ENCODE measurements around the gene DNAJC4.

The DNAJC4 gene

GRCh38 chr11:64220271-64220670 lies 10.1 kb upstream of the DNAJC4 start:
- no peak for DNase-seq (ENCODE audit: low spot score)
- H3K27ac ChIP-seq, result no peak overlapping the region
- TF ChIP-seq, protein P1, sequence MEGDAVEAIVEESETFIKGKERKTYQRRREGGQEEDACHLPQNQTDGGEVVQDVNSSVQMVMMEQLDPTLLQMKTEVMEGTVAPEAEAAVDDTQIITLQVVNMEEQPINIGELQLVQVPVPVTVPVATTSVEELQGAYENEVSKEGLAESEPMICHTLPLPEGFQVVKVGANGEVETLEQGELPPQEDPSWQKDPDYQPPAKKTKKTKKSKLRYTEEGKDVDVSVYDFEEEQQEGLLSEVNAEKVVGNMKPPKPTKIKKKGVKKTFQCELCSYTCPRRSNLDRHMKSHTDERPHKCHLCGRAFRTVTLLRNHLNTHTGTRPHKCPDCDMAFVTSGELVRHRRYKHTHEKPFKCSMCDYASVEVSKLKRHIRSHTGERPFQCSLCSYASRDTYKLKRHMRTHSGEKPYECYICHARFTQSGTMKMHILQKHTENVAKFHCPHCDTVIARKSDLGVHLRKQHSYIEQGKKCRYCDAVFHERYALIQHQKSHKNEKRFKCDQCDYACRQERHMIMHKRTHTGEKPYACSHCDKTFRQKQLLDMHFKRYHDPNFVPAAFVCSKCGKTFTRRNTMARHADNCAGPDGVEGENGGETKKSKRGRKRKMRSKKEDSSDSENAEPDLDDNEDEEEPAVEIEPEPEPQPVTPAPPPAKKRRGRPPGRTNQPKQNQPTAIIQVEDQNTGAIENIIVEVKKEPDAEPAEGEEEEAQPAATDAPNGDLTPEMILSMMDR (IDR thresholded peaks at IDR 0.05), result no peak
- H3K4me3 ChIP-seq, result no peak overlapping the region

GRCh38 chr11:64220798-64221197 lies 9.6 kb upstream of the DNAJC4 start:
- no peak overlapping the region for H3K27ac ChIP-seq
- DNase-seq (ENCODE audit: low spot score), result no peak
- H3K4me3 ChIP-seq, result no peak overlapping the region
- TF ChIP-seq, protein P1 (IDR thresholded peaks at IDR 0.05), result no peak

DNA sequence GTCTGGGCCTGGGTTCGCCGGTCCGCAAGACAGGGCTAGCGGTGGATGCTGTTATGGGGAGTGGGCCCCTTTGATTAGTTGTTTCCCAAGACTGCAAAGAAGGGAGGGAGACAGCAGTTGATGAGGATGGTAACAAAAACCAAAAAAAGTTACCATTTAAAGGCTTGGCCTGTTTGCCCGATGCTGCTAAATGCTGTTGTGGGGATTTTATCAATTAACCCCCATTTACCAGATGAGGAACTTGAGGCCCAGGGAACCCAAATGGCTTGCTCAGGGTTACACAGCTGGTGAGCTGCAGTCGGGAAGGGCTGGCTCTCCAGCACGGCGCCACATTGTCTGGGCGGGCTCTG lies 7.7 kb upstream of the DNAJC4 start:
- no peak overlapping the region for H3K27ac ChIP-seq
- DNase-seq (ENCODE audit: low spot score), result no peak
- TF ChIP-seq, protein P1 (IDR thresholded peaks at IDR 0.05), result no peak

DNA sequence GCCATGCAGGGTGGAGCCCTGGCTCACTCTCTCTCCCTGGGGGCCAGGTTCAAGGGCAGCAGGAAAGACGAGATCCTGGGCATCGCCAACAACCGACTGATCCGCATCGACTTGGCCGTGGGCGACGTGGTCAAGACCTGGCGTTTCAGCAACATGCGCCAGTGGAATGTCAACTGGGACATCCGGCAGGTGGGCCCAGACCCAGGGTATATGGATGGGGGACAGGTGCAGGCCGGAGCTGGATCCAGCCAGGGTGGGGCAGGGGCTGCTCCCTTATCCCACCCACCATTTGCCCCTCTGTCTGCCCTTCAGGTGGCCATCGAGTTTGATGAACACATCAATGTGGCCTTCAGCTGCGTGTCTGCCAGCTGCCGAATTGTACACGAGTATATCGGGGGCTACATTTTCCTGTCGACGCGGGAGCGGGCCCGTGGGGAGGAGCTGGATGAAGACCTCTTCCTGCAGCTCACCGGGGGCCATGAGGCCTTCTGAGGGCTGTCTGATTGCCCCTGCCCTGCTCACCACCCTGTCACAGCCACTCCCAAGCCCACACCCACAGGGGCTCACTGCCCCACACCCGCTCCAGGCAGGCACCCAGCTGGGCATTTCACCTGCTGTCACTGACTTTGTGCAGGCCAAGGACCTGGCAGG lies 7.2 kb upstream of the DNAJC4 start:
- no peak for DNase-seq (ENCODE audit: low spot score)
- TF ChIP-seq, protein P1 (IDR thresholded peaks at IDR 0.05), result no peak
- Histone ChIP-seq H3K27ac (no peak overlapping the region), H3K4me3 (no peak overlapping the region)

More for the DNA sequence above, 7.7 kb upstream of the DNAJC4 start:
- H3K4me3 ChIP-seq, result no peak overlapping the region

GRCh38 chr11:64224151-64224890 lies 6.0 kb upstream of the DNAJC4 start:
- no peak overlapping the region for H3K27ac ChIP-seq
- DNase-seq (ENCODE audit: low spot score), result peak; percentile 74
- TF ChIP-seq, protein P1 (IDR thresholded peaks at IDR 0.05), result no peak

GRCh38 chr11:64224891-64225607 lies 5.3 kb upstream of the DNAJC4 start:
- peak overlapping the region; percentile 93 for H3K27ac ChIP-seq
- TF ChIP-seq, protein P1 (IDR thresholded peaks at IDR 0.05), result no peak
- H3K4me3 ChIP-seq, result peak overlapping the region; percentile 86
- peak; percentile 72 for DNase-seq (ENCODE audit: low spot score)

More at GRCh38 chr11:64224151-64224890, 6.0 kb upstream of the DNAJC4 start:
- H3K4me3 ChIP-seq, result no peak overlapping the region

Measured in coronary artery (tissue), 2 donors.